ENCODE measurements around the gene WDR37. TPM values are rescaled to one million over a fixed set of nuclear protein-coding genes. Genes with fewer than 3 reads are reported as not detected.
"Not testable (repeated sequence)": the region's sequence is repeated elsewhere in the genome, so short reads cannot be mapped to it uniquely, and the experiment has no call there.

The WDR37 gene
- polyA plus RNA-seq, 1 donor (not counting 4 experiments of a cell fraction or from before 2014, with no cell fraction given): 16.0 TPM

GRCh38 chr10:1159131-1160061 is 103.2 kb downstream of the WDR37 start:
- H3K9me1 ChIP-seq (ENCODE audit: control insufficient read depth, extremely low read depth, insufficient read depth, low read length): no peaks in the 10 kb centered on the region
- TF ChIP-seq EZH2 (IDR thresholded peaks at IDR 0.05; ENCODE audit: low read length): no peak
- TF ChIP-seq, protein P1, sequence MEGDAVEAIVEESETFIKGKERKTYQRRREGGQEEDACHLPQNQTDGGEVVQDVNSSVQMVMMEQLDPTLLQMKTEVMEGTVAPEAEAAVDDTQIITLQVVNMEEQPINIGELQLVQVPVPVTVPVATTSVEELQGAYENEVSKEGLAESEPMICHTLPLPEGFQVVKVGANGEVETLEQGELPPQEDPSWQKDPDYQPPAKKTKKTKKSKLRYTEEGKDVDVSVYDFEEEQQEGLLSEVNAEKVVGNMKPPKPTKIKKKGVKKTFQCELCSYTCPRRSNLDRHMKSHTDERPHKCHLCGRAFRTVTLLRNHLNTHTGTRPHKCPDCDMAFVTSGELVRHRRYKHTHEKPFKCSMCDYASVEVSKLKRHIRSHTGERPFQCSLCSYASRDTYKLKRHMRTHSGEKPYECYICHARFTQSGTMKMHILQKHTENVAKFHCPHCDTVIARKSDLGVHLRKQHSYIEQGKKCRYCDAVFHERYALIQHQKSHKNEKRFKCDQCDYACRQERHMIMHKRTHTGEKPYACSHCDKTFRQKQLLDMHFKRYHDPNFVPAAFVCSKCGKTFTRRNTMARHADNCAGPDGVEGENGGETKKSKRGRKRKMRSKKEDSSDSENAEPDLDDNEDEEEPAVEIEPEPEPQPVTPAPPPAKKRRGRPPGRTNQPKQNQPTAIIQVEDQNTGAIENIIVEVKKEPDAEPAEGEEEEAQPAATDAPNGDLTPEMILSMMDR (optimal IDR thresholded peaks at IDR 0.05 in 1 of 3, IDR thresholded peaks at IDR 0.05 in 1 of 3, conservative IDR thresholded peaks at IDR 0.05 in 1 of 3; ENCODE audit: extremely low read depth in 1 of 3, insufficient read depth in 2 of 3, low read length in 3 of 3): no peak
- no peak for FAIRE-seq
- H3K4me1 ChIP-seq (ENCODE audit: control insufficient read depth, extremely low read depth, insufficient read depth, low read length): no peaks in the 10 kb centered on the region
- no peaks in the 10 kb centered on the region for H4K20me1 ChIP-seq (ENCODE audit: control insufficient read depth, extremely low read depth, insufficient read depth, low read length)
- H3K9me3 ChIP-seq (ENCODE audit: control insufficient read depth, low read depth, low read length): no peaks in the 10 kb centered on the region
- H3K27me3 ChIP-seq (ENCODE audit: control insufficient read depth, extremely low read depth, insufficient read depth, low read length): no peaks in the 10 kb centered on the region
- dilution Hi-C loops (cut with MboI; ENCODE audit: extremely low pct_ligation_motif_present, low sequenced_read_pairs): no loop called here
- no peaks in the 10 kb centered on the region for H3K36me3 ChIP-seq (ENCODE audit: control insufficient read depth in 2 of 2, extremely low read depth in 1 of 2, insufficient read depth in 2 of 2, low read length in 2 of 2)
- DNase-seq (ENCODE audit: low read depth, low spot score): no peak
- no peak overlapping the region for H3K9ac ChIP-seq (ENCODE audit: control insufficient read depth, extremely low read depth, insufficient read depth, low read length)
- H3K79me2 ChIP-seq (ENCODE audit: control insufficient read depth, insufficient read depth, low read length): no peaks in the 10 kb centered on the region
- no peak overlapping the region for H2AFZ ChIP-seq (ENCODE audit: control insufficient read depth, low read length)
- H3K4me2 ChIP-seq (ENCODE audit: control insufficient read depth, extremely low read depth, insufficient read depth, low read depth, low read length): no peak overlapping the region
- H3K27ac ChIP-seq (ENCODE audit: control insufficient read depth, insufficient read depth, low read length): no peak overlapping the region
- H3K4me3 ChIP-seq (ENCODE audit: control insufficient read depth in 2 of 3, extremely low read depth in 1 of 3, insufficient read depth in 2 of 3, low read depth in 1 of 3, low read length in 3 of 3): no peak overlapping the region

GRCh38 chr10:1160561-1161314 is 104.6 kb downstream of the WDR37 start:
- dilution Hi-C loops (cut with MboI; ENCODE audit: extremely low pct_ligation_motif_present, low sequenced_read_pairs): no loop called here
- no peaks in the 10 kb centered on the region for H3K9me3 ChIP-seq (ENCODE audit: control insufficient read depth, low read depth, low read length)
- no peak overlapping the region for H3K27ac ChIP-seq (ENCODE audit: control insufficient read depth, insufficient read depth, low read length)
- no peak overlapping the region for H3K4me3 ChIP-seq (ENCODE audit: control insufficient read depth in 2 of 3, extremely low read depth in 1 of 3, insufficient read depth in 2 of 3, low read depth in 1 of 3, low read length in 3 of 3)
- DNase-seq (ENCODE audit: low read depth, low spot score) (no peak), FAIRE-seq (no peak)
- no peaks in the 10 kb centered on the region for H4K20me1 ChIP-seq (ENCODE audit: control insufficient read depth, extremely low read depth, insufficient read depth, low read length)
- no peak overlapping the region for H3K9ac ChIP-seq (ENCODE audit: control insufficient read depth, extremely low read depth, insufficient read depth, low read length)
- no peaks in the 10 kb centered on the region for H3K4me1 ChIP-seq (ENCODE audit: control insufficient read depth, extremely low read depth, insufficient read depth, low read length)
- H3K27me3 ChIP-seq (ENCODE audit: control insufficient read depth, extremely low read depth, insufficient read depth, low read length): no peaks in the 10 kb centered on the region
- no peak overlapping the region for H2AFZ ChIP-seq (ENCODE audit: control insufficient read depth, low read length)
- H3K4me2 ChIP-seq (ENCODE audit: control insufficient read depth, extremely low read depth, insufficient read depth, low read depth, low read length): no peak overlapping the region
- TF ChIP-seq EZH2 (IDR thresholded peaks at IDR 0.05; ENCODE audit: low read length): no peak
- TF ChIP-seq, protein P1 (optimal IDR thresholded peaks at IDR 0.05 in 1 of 3, IDR thresholded peaks at IDR 0.05 in 1 of 3, conservative IDR thresholded peaks at IDR 0.05 in 1 of 3; ENCODE audit: extremely low read depth in 1 of 3, insufficient read depth in 2 of 3, low read length in 3 of 3): no peak
- H3K9me1 ChIP-seq (ENCODE audit: control insufficient read depth, extremely low read depth, insufficient read depth, low read length): no peaks in the 10 kb centered on the region
- H3K36me3 ChIP-seq (ENCODE audit: control insufficient read depth in 2 of 2, extremely low read depth in 1 of 2, insufficient read depth in 2 of 2, low read length in 2 of 2): no peaks in the 10 kb centered on the region
- H3K79me2 ChIP-seq (ENCODE audit: control insufficient read depth, insufficient read depth, low read length): no peaks in the 10 kb centered on the region

- DNase-seq (ENCODE audit: low read depth, low spot score); H3K4me1 ChIP-seq (ENCODE audit: control insufficient read depth, extremely low read depth, insufficient read depth, low read length); dilution Hi-C loops (cut with MboI; ENCODE audit: extremely low pct_ligation_motif_present, low sequenced_read_pairs); H3K27me3 ChIP-seq (ENCODE audit: control insufficient read depth, extremely low read depth, insufficient read depth, low read length); H3K36me3 ChIP-seq (ENCODE audit: control insufficient read depth in 2 of 2, extremely low read depth in 1 of 2, insufficient read depth in 2 of 2, low read length in 2 of 2); H3K9me3 ChIP-seq (ENCODE audit: control insufficient read depth, low read depth, low read length); FAIRE-seq; H3K9me1 ChIP-seq (ENCODE audit: control insufficient read depth, extremely low read depth, insufficient read depth, low read length); H4K20me1 ChIP-seq (ENCODE audit: control insufficient read depth, extremely low read depth, insufficient read depth, low read length); H3K27ac ChIP-seq (ENCODE audit: control insufficient read depth, insufficient read depth, low read length); H3K79me2 ChIP-seq (ENCODE audit: control insufficient read depth, insufficient read depth, low read length); H3K9ac ChIP-seq (ENCODE audit: control insufficient read depth, extremely low read depth, insufficient read depth, low read length); H3K4me2 ChIP-seq (ENCODE audit: control insufficient read depth, extremely low read depth, insufficient read depth, low read depth, low read length); H2AFZ ChIP-seq (ENCODE audit: control insufficient read depth, low read length); H3K4me3 ChIP-seq (ENCODE audit: control insufficient read depth in 2 of 3, extremely low read depth in 1 of 3, insufficient read depth in 2 of 3, low read depth in 1 of 3, low read length in 3 of 3): not testable (repeated sequence)
Measured at GRCh38 chr10:1161315-1161673, 105.1 kb downstream of the WDR37 start.
